ENCODE results near the gene MAFB. TPM values are rescaled to one million over a fixed set of nuclear protein-coding genes. Genes with fewer than 3 reads are reported as not detected.
A peak's percentile ranks its signal among the peaks of the same experiment; 100 is the strongest.

MAFB gene
- total RNA-seq, 1 experiment from 2014 or later, result 0.88 TPM

DNA sequence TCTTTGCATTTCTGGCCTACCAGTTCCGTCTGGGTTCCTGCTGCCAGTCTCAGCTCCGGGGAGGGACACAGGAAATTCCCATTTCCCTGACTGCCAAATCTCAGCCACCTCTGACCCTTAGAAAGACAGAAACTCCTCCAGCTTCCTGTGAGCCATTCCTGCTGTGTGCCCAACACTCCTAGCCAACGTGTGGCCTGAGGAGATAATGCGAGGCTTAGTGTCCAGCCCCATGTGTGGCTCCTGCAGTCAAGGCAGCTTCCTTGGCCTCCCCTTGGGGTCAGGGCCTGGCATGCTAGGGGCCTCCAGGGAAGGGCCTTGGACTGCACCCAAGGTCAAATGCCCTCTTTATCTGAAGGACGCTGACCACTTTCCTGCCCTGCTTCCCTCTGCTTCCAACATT, 45.1 kb downstream of the MAFB start:
- peaks cover 11% of the 10 kb centered on the region for H3K27me3 Mint-ChIP-seq (ENCODE audit: insufficient read depth, unreplicated experiment)
- no TSS peak for BruUV-seq (replicated peaks)
- H3K4me1 Mint-ChIP-seq (ENCODE audit: low read depth, unreplicated experiment), result no peaks in the 10 kb centered on the region
- Histone ChIP-seq H3K36me3 (ENCODE audit: control insufficient read depth, insufficient read depth, low read length) (no peaks in the 10 kb centered on the region), H3K27me3 (replicated peaks; ENCODE audit: control insufficient read depth, insufficient read depth, low read length) (peaks cover 1% of the 10 kb centered on the region; the same call in 1 of the 2 replicates), H3K9me3 (no peaks in the 10 kb centered on the region), H3K4me3 (ENCODE audit: low read depth, low read length) (no peak overlapping the region), H3K4me1 (no peaks in the 10 kb centered on the region)
- H3K9me3 Mint-ChIP-seq (ENCODE audit: unreplicated experiment), result no peaks in the 10 kb centered on the region
- H3K4me3 Mint-ChIP-seq (ENCODE audit: unreplicated experiment), result no peak overlapping the region
- intact Hi-C loops (cut with micrococcal nuclease; ENCODE audit: unreplicated experiment), result no loop called here
- no peak for DNase-seq
- H3K27ac Mint-ChIP-seq (ENCODE audit: unreplicated experiment), result no peak overlapping the region
- TF ChIP-seq CTCF (IDR thresholded peaks at IDR 0.05; ENCODE audit: insufficient read depth in 1 of 2, low read depth in 1 of 2, low read length in 1 of 2, severe bottlenecking in 1 of 2, unreplicated experiment in 1 of 2), result no peak
- no peaks in the 10 kb centered on the region for H3K36me3 Mint-ChIP-seq (ENCODE audit: insufficient read depth, unreplicated experiment)
- ChIA-PET CTCF (no interaction called here), POLR2A (no interaction called here)

DNA sequence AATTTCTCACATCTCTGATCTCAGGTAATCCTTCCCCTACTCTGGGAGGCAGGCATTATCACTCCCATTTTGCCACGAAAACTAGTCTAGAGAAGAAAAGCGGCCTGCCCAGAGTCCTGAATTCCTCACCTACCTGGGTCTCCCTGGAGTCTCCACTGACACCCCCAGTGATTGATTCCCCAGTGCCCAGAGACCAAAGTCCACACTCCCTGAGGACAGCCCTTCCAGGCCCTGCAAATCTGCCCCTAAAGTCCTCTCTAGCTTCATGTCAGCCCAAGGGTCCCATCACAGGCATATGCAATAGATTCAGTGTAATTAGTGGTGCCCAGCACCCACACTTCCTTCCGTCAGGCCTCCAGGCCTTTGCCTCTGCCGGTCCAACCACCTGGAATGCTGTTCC, 47.2 kb downstream of the MAFB start:
- no peaks in the 10 kb centered on the region for H3K9me3 ChIP-seq
- H3K36me3 Mint-ChIP-seq (ENCODE audit: insufficient read depth, unreplicated experiment), result no peaks in the 10 kb centered on the region
- BruUV-seq (replicated peaks), result no TSS peak
- no peak overlapping the region for H3K4me3 Mint-ChIP-seq (ENCODE audit: unreplicated experiment)
- H3K9me3 Mint-ChIP-seq (ENCODE audit: unreplicated experiment), result no peaks in the 10 kb centered on the region
- no peak for TF ChIP-seq CTCF (IDR thresholded peaks at IDR 0.05; ENCODE audit: insufficient read depth in 1 of 2, low read depth in 1 of 2, low read length in 1 of 2, severe bottlenecking in 1 of 2, unreplicated experiment in 1 of 2)
- intact Hi-C loops (cut with micrococcal nuclease; ENCODE audit: unreplicated experiment), result no loop called here
- peak in 1 of 2 experiments; percentile 37 for DNase-seq
- no peaks in the 10 kb centered on the region for H3K36me3 ChIP-seq (ENCODE audit: control insufficient read depth, insufficient read depth, low read length)
- 0 out of 2 replicates have a peak, but pooled peaks cover 1% of the 10 kb centered on the region for H3K27me3 ChIP-seq (replicated peaks; ENCODE audit: control insufficient read depth, insufficient read depth, low read length)
- POLR2A ChIA-PET, result no interaction called here
- no peak overlapping the region for H3K27ac Mint-ChIP-seq (ENCODE audit: unreplicated experiment)
- H3K27me3 Mint-ChIP-seq (ENCODE audit: insufficient read depth, unreplicated experiment), result peaks cover 19% of the 10 kb centered on the region
- no peaks in the 10 kb centered on the region for H3K4me1 Mint-ChIP-seq (ENCODE audit: low read depth, unreplicated experiment)
- no peaks in the 10 kb centered on the region for H3K4me1 ChIP-seq
- CTCF ChIA-PET, result no interaction called here
- no peak overlapping the region for H3K4me3 ChIP-seq (ENCODE audit: low read depth, low read length)

DNA sequence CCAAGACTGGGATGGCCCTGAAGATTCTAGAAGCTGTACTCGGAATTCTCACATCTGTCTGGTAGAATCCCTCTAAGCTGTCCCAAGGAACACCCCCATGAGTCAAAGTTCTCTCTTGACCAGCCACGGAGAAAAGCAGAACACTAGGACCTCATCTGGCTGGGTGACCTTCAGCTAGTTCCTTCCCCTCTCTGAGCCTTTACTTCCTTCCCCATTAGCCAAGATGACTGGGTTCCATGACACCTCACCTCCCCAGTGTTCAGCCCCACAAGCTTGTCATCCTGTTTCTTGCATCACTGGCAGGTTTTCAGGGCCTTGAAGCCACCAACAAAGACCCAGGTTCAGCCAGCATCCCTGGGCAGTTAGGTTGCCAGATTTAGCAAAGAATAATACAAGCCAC, 47.8 kb downstream of the MAFB start:
- no peaks in the 10 kb centered on the region for H3K4me1 Mint-ChIP-seq (ENCODE audit: low read depth, unreplicated experiment)
- intact Hi-C loops (cut with micrococcal nuclease; ENCODE audit: unreplicated experiment), result no loop called here

More for the DNA sequence above, 47.8 kb downstream of the MAFB start:
- no peaks in the 10 kb centered on the region for H3K36me3 Mint-ChIP-seq (ENCODE audit: insufficient read depth, unreplicated experiment)
- no peak overlapping the region for H3K27ac Mint-ChIP-seq (ENCODE audit: unreplicated experiment)
- no peaks in the 10 kb centered on the region for H3K36me3 ChIP-seq (ENCODE audit: control insufficient read depth, insufficient read depth, low read length)
- H3K4me3 Mint-ChIP-seq (ENCODE audit: unreplicated experiment), result no peak overlapping the region
- no TSS peak for BruUV-seq (replicated peaks)
- no peaks in the 10 kb centered on the region for H3K9me3 ChIP-seq
- peaks cover 20% of the 10 kb centered on the region for H3K27me3 Mint-ChIP-seq (ENCODE audit: insufficient read depth, unreplicated experiment)
- H3K27me3 ChIP-seq (replicated peaks; ENCODE audit: control insufficient read depth, insufficient read depth, low read length), result 0 out of 2 replicates have a peak, but pooled peaks cover 1% of the 10 kb centered on the region
- ChIA-PET POLR2A (no interaction called here), CTCF (no interaction called here)
- no peak for TF ChIP-seq CTCF (IDR thresholded peaks at IDR 0.05; ENCODE audit: insufficient read depth in 1 of 2, low read depth in 1 of 2, low read length in 1 of 2, severe bottlenecking in 1 of 2, unreplicated experiment in 1 of 2)
- H3K4me3 ChIP-seq (ENCODE audit: low read depth, low read length), result no peak overlapping the region
- DNase-seq, result peak in 1 of 2 experiments; percentile 17
- H3K9me3 Mint-ChIP-seq (ENCODE audit: unreplicated experiment), result no peaks in the 10 kb centered on the region
- no peaks in the 10 kb centered on the region for H3K4me1 ChIP-seq

Data from Caco-2 (cell line).